H7 (cell line): ENCODE measurements around the gene KCNK7. TPM values are rescaled to one million over a fixed set of nuclear protein-coding genes. Genes with fewer than 3 reads are reported as not detected.

Experiments
- DNase-seq: peaks from one replicate; pipeline ENCODE4 v3.0.0; 2012
- H3K27me3 ChIP-seq: 2 replicates; pipeline ENCODE4 v1.6.0; 2011; ENCODE audit warnings: mild to moderate bottlenecking, low read length; ENCODE audit not compliant: control insufficient read depth, insufficient read depth
- H3K36me3 ChIP-seq: replicated peaks from 2 replicates; pipeline ENCODE4 v1.5.1; 2011; ENCODE audit warnings: low read length; ENCODE audit not compliant: control insufficient read depth, insufficient read depth
- H3K4me3 ChIP-seq: 2 replicates; pipeline ENCODE4 v1.5.1; 2011; ENCODE audit warnings: low read depth, mild to moderate bottlenecking, control low read depth, low read length, moderate library complexity; ENCODE audit not compliant: insufficient read depth
- total RNA-seq: library from RNA; depleted of rRNA; stranded (reverse); fragments of >200 nt; shearing (Covaris generic); gene quantifications from 2 replicates; pipeline ENCODE4 v1.2.3, GENCODE V29; 2014

Gene KCNK7
- total RNA-seq, 1 experiment from 2014 or later = not detected

DNA sequence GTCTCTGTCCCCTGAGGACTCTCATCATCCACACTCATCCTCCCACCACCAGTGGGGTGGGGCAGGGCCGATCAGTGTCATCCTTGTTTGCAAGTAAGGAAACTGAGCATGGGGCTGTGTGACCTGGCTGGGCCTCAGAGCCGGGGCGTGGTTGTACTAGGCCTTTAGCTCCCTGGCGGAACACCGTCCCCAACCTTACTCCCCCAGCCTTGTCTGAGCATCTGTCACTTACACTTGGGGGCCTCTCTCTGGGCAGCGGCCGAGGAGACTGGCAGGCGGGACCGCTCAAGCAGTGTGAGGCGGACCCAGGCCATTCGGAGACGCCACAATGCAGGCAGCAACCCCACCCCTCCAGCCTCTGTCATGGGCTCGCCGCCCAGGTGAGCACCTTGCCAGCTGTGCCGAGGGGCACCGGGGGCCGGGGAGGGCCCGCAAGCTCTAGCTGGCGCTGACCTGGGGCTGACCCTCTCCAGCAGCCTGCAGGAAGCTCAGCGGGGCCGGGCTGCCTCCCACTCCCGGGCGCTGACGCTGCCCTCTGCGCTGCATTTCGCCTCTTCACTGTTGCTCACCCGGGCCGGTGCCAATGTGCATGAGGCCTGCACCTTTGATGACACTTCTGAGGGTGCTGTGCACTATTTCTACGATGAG, 23.8 kb upstream of the KCNK7 start:
- H3K4me3 ChIP-seq = no peak overlapping the region
- H3K27me3 ChIP-seq = no peaks in the 10 kb centered on the region

DNA sequence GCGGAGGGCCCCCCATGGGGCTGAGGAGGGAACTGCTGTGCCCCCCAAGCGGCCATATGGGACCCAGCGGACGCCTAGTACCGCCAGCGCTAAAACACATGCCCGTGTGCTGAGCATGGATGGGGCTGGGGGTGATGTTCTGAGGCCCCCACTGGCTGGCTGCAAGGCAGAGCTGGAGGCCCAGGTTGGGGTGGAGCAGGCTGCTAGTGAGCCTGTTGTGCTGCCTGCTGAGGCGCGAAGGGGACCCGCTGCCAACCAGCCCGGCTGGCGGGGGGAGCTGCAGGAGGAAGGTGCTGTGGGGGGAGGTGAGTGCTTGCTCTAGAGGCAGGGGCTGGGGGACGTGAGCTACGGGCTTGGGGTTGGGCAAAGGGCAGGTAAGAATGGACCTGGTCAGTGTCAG, 23.2 kb upstream of the KCNK7 start:
- no peak for DNase-seq
- no peaks in the 10 kb centered on the region for H3K27me3 ChIP-seq
- H3K4me3 ChIP-seq = no peak overlapping the region
- peaks cover 20% of the 10 kb centered on the region for H3K36me3 ChIP-seq

More for the DNA sequence above, 23.8 kb upstream of the KCNK7 start:
- no peak for DNase-seq
- peaks cover 22% of the 10 kb centered on the region for H3K36me3 ChIP-seq

GRCh38 chr11:65617990-65618751, 22.6 kb upstream of the KCNK7 start:
- DNase-seq = no peak
- Histone ChIP-seq H3K36me3 (peaks cover 20% of the 10 kb centered on the region), H3K27me3 (no peaks in the 10 kb centered on the region), H3K4me3 (no peak overlapping the region)

DNA sequence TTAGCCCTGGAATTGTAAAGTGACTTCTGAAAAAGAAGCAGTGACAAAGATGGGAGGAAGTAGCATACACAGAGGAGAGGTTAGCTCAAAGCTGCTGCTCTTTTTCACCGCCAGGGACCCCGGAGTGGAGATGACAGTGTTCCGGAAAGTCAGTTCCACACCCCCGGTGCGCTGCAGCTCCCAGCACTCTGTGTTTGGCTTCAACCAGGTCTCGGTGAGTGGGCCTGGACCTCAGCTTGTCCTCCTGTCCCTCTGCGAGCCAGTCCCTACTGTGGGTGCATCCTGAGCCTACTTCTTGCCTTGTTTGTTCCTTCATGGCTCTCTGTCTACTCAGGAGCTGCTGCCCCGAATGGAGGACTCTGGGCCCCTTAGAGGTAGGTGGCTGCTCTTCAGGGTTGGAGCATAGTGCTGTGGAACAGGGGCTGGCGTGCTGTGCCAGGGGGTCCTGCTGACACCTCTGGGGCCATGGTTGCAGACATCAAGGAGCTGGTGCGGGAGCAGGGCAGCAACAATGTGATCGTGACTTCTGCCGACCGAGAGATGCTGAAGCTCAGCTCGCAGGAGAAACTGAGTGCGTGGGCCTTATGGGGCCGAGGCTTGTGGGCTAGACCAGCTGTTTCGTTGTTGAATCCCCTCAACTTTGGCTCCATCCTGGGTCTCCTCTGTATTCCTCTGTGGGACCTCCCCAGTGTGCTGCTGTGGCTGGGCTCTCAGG, 21.7 kb upstream of the KCNK7 start:
- Histone ChIP-seq H3K36me3 (peaks cover 20% of the 10 kb centered on the region), H3K27me3 (no peaks in the 10 kb centered on the region), H3K4me3 (no peak overlapping the region)
- DNase-seq = no peak

DNA sequence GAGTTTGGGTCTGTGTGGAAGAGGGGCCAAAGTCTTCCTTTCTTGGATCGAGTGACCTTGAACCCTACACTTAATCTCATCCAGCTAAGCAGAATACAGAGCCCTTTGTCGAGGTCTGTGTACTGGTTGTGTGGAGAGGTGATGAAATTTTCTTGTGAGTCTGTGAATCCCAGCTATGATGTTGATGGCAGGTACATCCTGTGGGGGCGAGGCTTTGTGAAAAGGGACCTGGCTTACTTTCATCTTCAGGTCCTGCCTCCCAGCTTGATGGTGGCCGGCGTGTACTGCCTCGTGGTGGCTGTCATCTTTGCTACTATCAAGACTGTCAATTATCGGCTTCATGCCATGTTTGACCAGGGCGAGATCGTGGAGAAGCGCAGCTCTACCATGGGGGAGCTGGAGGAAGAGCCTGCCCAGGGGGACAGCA, 21.0 kb upstream of the KCNK7 start:
- H3K36me3 ChIP-seq = peaks cover 20% of the 10 kb centered on the region
- no peak for DNase-seq
- H3K4me3 ChIP-seq = peak overlapping the region; percentile 95
- H3K27me3 ChIP-seq = no peaks in the 10 kb centered on the region

GRCh38 chr11:65615950-65616574, 20.5 kb upstream of the KCNK7 start:
- peak; percentile 97 for DNase-seq
- Histone ChIP-seq H3K4me3 (peak overlapping the region; percentile 95), H3K27me3 (no peaks in the 10 kb centered on the region), H3K36me3 (peaks cover 20% of the 10 kb centered on the region)

DNA sequence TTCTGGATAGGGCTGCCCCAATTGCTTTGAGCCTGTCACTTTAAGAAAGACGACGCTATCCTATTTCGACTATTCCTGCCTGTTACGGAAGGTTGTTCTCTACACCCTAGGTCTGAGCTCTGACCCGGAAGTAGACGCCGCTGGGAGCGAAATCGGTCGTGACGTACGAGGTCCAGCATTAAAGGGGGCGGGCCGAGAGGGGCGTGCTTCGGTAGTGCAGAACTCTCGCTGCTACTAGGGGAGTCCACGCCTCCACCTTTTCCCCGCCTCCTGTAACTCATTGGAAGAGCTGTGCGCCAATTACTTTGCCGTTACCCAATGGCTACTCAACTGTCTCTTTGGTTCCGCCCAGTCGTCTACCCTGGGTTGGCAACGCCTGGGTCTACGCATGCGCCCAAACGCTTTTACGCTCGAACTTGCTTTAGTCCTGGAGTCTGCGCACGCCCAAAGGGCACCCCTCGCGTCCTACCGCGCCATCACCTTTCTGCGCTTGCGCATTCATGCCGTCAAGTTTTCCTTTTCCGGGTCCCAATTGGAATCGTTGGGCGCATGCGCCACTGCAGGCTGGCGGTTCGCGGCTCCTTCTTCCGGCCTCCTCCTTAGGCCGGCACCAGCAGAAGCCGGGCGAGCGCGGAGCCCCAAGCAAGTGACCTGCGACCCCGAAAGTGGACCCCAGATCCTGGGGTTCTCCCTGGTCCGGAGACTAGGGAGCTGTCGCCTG, 19.8 kb upstream of the KCNK7 start, which contains the start of gene PCNX3:
Gene PCNX3 (plus strand): TSS at position 548 of the 721 bp plus-strand sequence. CDS start 536 bp downstream, outside the sequence.
- Histone ChIP-seq H3K36me3 (peaks cover 18% of the 10 kb centered on the region), H3K4me3 (peak within 1 kb of the TSS; percentile 95), H3K27me3 (no peaks in the 10 kb centered on the region)
- peak; percentile 100 for DNase-seq

DNA sequence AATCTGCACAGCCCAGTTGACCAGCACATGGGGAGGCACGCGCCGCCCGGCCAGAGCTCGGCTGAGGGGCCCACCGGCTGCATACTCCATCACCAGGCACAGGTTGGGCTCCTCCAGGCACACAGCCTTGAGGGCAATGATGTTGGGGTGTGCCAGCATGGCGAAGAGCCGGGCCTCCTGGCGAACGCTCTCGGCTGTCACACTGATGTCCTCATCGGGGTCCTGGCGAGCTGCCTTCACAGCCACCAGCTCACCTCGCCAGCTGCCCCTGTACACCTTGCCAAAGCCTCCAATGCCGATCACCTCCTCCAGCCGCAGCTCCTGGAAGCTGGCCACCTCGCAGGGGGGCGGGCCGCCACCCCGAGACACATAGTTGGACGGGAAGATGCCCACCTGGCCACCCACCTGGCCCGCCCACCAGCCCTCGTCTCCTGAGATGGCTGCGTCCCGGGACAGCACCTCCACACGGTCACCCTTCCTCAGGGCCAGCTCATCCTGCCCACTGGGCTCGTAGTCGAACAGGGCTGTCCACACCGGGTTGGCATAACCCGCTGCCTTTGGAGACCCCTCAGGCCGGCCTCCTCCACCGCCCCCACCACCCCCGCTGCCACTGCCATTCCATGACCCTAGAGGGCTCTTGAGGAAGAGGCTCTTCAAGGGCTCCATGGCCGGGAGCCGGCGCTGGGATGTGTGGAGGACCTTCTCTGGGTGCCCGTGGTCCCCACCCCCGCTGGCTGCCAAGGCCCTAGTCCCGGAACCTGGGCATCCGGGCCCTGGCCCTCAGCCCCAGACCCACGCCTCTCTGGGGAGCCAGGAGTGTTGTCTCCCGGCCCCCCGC, 17.7 kb upstream of the KCNK7 start:
- H3K27me3 ChIP-seq = no peaks in the 10 kb centered on the region; the same call in 1 of the 2 replicates
- peaks cover 12% of the 10 kb centered on the region for H3K36me3 ChIP-seq
- H3K4me3 ChIP-seq = peak overlapping the region; percentile 95
- no peak for DNase-seq

DNA sequence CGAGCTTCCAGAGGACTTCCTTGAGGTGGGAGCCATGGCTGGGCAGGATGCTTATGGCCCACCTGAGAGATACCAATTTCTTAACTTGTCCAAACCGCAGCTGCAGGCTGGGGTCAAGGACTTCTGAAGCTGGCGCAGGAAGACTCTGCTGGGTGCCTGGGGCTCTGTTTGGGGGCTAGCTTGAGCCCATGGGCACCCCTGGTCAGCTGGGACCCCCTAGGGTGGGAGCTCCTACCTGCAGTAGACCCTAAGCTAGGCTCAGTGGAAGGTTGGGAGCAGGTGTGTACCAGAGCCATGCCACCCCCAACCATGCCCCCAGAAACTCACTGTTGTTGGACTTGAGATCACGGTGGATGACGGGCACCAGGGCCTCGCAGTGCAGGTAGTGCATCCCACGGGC, 17.1 kb upstream of the KCNK7 start:
- DNase-seq = no peak
- Histone ChIP-seq H3K27me3 (no peaks in the 10 kb centered on the region; the same call in 1 of the 2 replicates), H3K4me3 (no peak overlapping the region), H3K36me3 (peaks cover 9% of the 10 kb centered on the region)

GRCh38 chr11:65611758-65612603, 16.4 kb upstream of the KCNK7 start:
- no peak for DNase-seq
- no peak overlapping the region for H3K4me3 ChIP-seq
- no peaks in the 10 kb centered on the region; the same call in 1 of the 2 replicates for H3K27me3 ChIP-seq
- peaks cover 1% of the 10 kb centered on the region for H3K36me3 ChIP-seq

DNA sequence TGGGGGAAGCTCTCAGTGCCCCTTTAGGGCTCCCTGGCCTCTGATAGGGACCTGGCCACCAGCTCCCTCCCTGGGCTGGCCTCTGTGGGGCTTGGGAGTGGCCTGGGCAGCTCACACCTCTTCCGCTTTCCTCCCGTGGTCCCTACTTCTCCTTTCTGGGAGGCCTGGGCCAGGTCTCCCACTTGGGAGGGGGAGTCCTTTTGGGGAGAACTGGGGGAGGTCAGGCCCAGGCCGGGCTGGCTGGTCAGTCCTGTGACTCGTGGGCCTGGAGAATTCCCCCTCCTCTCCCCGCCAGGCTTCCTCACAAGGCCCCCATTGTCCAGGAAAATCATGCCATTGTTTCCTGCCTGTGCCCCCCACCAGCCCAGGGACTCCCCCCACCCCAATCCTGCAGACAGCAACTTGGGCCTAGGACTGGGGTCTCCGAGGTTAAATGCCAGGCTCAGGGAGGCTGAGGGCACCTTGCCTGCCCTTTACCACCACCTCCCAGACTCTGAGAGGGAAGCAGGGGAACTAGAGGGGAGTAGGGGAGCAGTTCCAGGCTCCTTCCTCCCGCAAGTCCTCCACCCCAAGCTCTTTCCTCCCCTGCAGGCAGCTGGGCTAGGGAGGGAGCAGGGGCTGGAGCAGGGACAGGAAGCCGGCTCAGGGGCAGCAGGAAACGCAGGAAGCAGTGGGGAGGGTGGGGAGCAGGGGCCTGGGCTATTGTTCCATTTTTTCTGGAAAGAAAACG, 15.6 kb upstream of the KCNK7 start:
- no peak overlapping the region for H3K4me3 ChIP-seq
- H3K36me3 ChIP-seq = no peaks in the 10 kb centered on the region; the same call in none of the 2 replicates
- H3K27me3 ChIP-seq = no peaks in the 10 kb centered on the region; the same call in 1 of the 2 replicates
- DNase-seq = peak; percentile 70

- H3K4me3 ChIP-seq = no peak overlapping the region
- no peaks in the 10 kb centered on the region; the same call in 1 of the 2 replicates for H3K27me3 ChIP-seq
- peaks cover 3% of the 10 kb centered on the region for H3K36me3 ChIP-seq
- DNase-seq = no peak
Observed at GRCh38 chr11:65610404-65610803, 14.8 kb upstream of the KCNK7 start.
